Anterior cingulate cortex (tissue), 58 donors: Measurements from ENCODE around the gene ADD1.
"Not testable (repeated sequence)": the region's sequence is repeated elsewhere in the genome, so short reads cannot be mapped to it uniquely, and the experiment has no call there.

Experiments
- DNase-seq, 58 donors: peaks; one replicate each; lab custom pipeline; 2025; lab: John Stamatoyannopoulos, UW

ADD1 gene

DNA sequence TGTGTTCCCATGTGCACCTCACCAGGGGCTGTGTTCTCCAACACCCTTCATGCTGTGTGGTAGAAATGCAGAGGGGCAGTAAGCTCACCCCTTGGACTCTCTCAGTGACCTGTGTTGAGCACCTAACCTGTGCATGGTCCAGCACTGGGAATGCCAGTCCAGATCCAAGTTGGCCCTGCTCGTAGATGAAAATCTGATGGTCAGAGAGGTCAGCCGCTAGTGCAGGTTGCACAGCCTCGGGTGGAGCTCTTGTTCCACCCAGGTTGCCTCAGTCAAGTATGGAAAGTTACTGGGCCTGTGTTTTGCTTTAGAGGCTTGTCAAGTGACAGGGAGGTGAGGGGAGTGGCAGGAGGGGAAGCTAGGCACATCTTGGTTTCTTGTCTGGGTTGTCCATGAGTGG lies 68.2 kb downstream of the ADD1 start:
- DNase-seq: no peak

DNA sequence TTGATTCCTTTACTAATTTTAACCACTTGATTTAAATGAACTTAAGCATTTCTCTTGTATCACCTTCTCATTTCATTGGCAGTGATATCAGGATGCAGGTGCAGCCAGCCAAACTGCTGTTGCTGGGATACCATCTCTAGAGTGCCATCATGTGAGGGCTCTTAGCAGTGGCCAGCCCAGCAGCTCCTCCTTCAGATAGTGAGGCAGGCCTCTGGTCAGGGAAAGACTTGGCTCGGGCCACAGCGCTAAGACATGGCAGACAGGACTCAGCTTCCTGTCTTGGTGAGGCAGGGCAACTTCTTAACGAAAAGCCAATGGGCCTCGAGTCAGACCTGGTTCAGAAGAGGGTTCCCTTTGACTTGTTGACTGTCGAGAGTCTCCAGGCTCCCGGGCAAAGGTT lies 69.5 kb downstream of the ADD1 start:
- DNase-seq: no peak

DNA sequence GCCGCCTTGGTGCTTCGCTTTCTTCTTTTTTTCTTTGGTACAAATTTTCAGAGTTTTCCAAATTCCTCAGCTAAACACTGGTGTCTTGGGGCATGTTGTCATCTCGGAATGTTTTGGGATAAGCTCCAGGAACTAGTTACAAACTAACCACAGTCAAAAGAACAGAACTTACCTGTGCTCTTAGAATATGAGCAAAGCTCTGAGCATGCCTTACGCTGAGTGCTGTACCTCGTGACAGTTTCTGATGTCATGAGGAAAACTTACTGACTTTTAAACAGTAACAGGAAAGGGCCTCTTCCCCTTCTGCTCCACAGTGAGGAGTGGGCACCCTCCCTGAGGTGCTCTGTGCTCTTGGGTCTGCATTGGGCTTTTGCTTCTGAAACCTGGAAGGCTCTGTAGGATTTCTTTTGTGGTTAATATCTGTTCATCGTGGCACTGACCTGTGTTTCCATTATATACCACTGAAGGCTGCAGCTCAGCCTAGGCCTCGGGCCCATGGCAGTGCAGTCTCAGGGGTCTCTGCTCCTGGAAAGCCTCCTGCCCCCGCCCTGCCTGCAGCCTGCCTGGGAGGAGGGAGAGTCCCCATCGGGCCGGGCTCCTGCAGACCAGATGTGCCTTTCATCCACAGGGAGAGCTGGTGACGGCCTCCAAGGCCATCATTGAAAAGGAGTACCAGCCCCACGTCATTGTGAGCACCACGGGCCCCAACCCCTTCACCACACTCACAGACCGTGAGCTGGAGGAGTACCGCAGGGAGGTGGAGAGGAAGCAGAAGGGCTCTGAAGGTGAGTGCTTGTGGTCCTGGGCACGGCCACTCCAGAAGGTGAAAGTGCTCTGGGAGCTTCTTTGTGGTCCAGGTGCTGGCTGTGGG lies 70.8 kb downstream of the ADD1 start:
- DNase-seq: no peak

DNA sequence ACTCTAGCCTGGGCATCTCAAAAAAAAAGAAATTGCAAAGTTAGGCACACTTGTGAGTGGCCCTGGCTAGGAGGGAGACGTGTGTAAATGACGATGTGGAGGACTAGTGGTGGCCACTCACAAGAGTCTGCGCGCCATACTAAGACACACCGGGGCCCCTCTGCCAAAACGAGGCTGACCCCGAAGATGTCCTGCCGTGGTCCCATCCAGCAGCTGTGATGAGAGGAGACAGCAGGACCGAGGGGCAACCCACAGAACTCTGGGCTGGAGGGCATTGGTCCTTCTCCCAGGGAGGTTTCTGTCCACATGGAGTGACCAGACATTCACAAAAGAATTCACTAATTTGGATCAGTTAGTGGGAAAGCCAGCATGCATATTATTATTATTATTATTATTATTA lies 72.1 kb downstream of the ADD1 start:
- DNase-seq: no peak

DNA sequence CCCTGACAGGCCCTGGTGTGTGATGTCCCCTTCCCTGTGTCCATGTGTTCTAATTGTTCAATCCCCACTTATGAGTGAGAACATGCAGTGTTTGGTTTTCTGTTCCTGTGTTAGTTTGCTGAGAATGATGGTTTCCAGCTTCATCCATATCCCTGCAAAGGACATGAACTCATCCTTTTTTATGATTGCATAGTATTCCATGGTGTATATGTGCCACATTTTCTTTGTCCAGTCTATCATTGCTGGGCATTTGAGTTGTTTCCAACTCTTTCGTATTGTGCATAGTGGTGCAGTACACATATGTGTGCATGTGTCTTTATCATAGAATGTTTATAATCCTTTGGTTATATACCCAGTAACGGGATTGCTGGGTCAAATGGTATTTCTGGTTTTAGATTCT lies 73.1 kb downstream of the ADD1 start:
- not testable (repeated sequence) for DNase-seq

DNA sequence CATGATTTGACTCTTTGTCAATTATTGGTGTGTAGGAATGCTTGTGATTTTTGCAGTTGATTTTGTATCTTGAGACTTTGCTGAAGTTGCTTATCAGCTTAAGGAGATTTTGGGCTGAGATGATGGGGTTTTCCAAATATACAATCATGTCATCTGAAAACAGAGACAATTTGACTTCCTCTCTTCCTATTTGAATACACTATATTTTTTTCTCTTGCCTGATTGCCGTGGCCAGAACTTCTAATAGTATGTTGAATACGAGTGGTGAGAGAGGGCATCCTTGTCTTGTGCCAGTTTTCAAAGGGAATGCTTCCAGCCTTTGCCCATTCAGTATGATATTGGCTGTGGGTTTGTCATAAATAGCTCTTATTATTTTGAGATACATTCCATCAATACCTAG lies 74.7 kb downstream of the ADD1 start:
- not testable (repeated sequence) for DNase-seq

DNA sequence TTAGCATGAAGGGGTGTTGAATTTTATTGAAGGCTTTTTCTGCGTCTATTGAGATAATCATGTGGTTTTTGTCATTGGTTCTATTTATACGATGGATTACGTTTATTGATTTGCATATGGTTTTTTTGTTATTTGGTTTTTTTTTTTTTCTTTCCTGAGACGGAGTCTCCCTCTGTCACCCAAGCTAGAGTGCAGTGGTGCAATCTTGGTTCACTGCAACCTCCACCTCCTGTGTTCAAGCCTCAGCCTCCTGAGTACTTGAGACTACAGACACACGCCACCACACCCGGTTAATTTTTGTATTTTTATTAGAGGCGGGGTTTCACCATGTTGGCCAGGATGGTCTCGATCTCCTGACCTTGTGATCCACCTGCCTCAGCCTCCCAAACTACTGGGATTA lies 75.1 kb downstream of the ADD1 start:
- not testable (repeated sequence) for DNase-seq

DNA sequence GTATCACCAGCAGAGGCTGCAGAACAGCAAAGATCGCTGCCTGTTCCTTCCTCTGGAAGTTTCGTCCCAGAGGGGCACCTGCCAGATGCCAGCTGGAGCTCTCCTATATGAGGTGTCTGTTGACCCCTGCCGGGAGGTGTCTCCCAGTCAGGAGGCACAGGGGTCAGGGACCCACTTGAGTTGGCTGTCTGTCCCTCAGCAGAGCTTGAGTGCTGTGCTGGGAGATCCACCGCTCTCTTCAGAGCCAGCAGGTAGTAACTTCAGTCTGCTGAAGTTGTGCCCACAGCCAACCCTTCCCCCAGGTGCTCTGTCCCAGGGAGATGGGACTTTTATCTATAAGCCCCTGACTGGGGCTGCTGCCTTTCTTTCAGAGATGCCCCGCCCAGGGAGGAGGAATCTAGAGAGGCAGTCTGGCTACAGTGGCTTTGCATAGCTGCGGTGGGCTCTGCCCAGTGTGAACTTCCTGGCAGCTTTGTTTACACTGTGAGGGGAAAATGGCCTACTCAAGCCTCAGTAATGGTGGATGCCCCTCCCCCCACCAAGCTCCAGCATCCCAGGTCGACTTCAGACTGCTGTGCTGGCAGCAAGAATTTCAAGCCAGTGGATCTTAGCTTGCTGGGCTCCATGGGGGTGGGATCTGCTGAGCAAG lies 78.9 kb downstream of the ADD1 start:
- DNase-seq: not testable (repeated sequence)

DNA sequence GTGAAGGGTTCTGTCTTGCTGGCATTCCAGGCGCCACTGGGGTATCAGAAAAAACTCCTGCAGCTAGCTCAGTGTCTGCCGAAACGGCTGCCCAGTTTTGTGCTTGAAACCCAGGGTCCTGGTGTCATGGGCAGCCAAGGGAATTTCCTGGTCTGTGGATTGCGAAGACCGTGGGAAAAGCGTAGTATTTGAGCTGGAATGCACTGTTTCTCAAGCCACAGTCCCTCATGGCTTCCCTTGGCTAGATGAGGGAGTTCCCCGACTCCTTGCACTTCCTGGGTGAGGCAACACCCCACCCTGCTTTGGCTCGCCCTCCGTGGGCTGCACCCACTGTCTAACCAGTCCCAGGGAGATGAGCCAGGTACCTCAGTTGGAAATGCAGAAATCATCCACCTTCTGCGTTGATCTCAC lies 79.5 kb downstream of the ADD1 start:
- no peak for DNase-seq

DNA sequence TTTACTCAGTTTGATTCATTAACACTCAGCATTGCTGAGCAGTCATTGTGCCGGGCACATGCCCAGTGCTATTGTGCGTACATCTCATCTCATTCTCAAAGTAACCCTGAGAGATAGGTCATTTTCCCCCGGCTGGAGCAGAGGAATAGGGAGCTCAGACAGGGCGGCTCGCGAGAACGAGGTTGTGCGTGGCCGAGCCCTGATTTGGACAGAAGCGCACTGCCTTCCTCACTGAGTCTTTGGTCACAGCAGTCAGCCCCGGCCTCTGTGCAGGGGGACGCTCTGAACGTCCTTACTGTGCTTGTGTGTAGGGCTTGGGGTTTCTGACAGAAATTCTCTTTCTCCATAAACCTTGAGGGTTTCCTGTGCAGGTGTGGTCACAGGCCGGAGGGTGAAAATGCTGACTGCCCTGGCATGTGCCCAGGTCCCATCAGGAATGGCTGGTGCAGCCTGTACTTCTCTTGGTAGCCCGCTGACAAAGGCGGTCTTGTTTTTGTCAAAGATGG lies 80.1 kb downstream of the ADD1 start:
- peak in 3 of 58 donors; percentile 21 to 38 (median 31) for DNase-seq

DNA sequence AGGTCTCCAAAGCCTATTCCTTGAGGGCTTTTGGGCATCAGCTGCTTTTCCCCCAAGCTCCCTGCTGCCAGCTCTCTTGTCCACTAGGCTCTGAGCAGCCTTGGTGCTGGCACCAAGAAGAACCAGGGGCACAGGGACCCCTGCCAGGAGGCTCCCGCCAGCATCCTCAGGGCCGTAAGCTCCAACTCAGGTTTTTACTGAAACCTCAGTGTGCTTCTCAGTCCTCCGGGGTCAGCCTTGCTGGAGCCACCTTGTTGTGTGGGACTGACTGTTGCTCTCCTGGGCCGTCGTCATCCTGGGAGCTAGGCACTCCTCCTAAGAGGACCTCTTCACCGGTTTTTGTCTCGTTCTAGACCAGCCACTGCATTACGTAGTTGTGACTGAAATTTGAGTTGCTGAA lies 80.6 kb downstream of the ADD1 start:
- no peak for DNase-seq

DNA sequence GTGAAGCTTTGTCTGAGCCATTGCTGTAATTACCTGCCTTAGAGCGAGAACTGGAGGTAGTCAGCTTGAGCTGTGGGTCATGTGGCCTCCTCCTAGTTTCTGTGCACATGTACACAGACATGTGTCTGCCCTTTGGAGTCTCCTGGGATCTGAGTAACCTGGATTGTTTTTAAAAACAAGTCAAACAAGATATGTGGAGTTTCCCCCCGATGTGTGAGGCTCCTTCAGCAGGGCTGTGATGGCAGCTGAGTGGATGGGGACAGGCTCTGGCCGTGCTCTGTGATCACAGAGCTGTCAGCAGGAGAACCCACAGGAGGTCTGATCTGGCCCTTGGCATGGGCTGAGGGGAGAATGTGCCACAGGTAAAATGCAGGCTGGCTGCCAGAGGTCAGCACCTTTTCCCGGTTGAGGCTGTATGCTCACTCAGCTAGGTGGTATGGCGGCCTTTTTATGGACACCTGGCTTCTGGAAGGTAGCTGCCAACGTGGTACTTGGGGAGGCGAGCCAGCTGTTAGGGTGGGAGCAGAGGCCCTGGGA lies 81.2 kb downstream of the ADD1 start:
- no peak for DNase-seq

DNA sequence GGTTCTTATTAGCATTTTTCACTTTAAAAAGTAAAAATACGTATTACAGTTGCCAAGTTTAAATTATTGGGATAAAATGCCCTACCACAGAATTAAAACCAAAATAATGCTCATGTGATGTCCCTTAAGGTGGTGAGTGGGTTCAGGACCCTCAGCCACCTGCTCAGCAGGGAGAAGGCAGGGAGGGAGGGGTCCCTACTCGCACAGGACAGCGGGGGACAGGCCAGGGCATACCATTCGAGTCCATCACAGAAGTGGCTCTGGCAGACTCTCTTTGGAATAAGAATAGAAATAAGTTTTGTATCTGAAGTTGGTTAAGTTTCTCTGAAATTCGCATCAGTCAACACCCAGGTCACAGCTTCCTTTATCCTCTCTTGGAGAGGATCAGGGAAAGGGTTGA lies 81.9 kb downstream of the ADD1 start:
- no peak for DNase-seq

DNA sequence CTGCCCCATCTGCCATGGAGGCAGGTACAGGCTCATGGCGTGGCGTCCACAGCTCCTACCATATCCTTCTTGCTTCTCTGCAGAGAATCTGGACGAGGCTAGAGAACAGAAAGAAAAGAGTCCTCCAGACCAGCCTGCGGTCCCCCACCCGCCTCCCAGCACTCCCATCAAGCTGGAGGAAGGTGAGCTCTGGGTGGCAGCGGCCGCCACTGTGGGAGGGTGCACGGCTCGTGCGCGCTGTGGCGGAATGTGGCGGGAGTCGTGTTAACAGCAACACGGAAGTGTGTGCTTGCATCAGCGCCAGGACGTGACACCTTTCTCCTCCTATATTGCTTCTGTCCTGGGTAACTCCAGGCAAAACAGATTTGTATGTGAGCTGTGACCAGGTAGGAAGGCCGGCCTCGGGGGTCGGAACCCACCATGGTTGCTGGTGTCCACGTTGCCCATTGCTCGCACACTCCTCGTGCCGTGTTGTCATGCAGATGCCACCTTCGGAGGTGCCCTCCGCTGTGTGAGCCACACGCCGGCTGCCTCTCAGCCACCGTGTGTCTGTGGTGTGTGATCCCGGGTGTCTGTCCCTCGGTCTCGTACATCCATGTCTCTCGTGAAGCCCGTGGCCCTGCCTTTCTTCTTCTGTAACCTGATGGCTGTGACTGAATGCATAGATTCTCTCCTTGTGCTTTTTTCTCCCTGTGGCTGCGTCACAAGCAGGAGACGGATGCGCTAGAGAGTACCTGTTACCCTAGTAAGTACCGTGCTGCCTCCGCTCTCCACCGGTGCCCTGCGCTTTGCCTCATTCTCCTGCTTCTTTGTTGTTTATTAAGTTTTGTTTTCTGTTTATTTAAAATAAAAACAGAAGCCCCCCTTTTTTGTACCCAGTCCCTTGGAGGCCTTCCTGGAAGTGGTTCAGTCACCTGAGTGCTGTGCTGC lies 82.6 kb downstream of the ADD1 start:
- no peak for DNase-seq

DNA sequence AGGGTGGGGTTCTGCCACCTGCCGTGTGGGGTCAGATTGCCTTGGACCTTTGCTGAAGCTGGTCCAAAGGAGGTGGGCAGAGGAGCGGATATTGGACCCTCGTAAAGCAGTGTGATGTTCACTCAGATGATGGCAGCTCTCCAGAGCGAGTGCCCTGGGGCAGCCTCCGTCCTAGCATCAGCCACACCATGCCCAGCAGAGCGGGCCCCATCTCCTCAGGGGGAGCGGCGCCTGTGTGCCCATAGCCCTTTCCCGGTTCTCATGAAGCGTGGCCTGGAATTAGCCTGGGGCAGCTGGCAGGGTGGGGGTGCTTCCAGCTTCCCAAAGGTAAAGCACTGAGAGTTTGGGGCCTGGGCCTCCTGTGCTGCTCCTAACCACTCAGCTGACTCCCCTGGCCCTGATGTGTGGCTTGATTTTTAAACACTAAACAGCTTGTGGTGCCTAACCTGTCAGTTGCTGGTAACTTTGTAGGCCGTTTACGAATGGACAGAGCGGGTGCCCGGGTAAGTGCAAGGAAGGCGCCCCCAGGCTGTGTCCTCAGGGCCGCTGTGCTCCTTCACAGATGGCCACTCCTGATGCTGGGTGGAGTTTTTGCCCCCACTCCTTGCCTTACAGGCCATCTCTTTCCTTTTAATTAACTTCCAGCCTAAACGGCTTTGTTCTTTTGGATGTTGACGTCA lies 83.5 kb downstream of the ADD1 start:
- DNase-seq: no peak

DNA sequence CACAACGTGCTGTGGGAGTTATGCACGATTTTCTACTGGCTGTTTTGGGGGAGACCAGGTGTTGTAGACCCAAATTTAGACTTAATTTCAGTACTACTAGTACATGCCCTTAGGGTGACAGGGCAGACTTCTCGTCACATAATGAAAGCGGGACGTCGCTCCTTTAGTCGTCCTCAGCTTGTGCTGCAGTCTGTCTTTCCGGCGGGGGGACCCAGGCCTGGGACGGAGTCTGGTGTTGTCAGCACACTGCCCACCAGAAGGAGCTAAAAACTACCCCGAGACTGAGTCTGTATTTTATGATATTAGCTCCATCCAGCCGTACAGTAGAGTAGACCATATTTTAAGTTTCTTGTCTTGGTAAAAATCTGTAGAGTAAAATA lies 84.0 kb downstream of the ADD1 start:
- no peak for DNase-seq

DNA sequence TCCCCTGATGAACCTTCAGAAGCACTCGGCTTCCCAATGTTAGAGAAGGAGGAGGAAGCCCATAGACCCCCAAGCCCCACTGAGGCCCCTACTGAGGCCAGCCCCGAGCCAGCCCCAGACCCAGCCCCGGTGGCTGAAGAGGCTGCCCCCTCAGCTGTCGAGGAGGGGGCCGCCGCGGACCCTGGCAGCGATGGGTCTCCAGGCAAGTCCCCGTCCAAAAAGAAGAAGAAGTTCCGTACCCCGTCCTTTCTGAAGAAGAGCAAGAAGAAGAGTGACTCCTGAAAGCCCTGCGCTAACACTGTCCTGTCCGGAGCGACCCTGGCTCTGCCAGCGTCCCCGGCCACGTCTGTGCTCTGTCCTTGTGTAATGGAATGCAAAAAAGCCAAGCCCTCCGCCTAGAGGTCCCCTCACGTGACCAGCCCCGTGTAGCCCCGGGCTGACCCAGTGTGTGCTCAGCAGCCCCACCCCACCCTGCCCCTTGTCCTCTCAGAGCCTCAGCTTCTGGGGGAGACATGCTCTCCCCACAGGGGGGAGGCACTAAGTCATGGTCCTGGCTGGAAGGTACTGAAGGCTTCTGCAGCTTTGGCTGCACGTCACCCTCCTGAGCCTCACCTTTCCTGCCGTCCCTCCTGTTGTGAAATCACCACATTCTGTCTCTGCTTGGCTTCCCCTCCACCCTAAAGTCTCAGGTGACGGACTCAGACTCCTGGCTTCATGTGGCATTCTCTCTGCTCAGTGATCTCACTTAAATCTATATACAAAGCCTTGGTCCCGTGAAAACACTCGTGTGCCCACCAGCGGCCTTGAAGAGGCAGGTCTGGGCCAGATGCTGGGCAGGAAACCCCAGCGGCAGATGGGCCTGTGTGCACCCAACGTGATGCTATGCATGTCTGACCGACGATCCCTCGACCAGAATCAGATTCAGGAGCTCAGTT lies 84.9 kb downstream of the ADD1 start:
- no peak for DNase-seq

DNA sequence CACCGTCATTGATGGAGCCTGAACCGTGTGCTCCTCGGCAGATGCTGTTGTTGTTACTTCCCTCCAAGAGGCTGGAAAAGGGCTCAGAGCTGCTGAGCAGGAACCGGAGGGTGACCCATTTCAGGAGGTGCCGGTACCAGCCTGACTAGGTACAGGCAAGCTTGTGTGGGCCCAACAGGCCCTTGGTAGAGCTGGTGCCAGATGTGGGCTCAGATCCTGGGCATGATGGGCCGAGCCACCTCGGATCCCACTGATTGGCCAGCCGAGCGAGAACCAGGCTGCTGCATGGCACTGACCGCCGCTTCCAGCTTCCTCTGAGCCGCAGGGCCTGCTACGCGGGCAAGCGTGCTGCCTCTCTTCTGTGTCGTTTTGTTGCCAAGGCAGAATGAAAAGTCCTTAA lies 85.8 kb downstream of the ADD1 start:
- no peak for DNase-seq
